ENCODE results near the gene CDH5.

Gene CDH5

DNA sequence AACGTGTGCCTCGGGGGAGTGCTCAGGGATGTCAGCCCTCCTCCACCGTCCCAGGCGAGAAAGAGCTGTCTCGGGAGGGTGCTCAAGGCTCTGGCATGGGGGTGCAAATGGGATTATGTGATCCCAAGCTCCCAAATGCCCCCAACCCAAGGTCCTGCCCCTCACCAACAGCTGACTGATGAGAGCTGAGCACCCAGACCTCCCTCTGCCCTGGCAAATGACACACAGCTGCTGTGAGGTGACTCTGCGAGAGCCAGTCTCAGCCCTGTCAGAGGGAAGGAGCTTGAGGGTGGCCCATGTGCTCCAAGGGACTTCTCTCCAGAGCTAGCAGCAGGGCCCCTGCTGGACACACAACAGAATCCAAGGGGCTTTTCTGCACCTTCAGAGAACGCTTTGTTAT, 7.7 kb downstream of the CDH5 start:
- TF ChIP-seq, protein P1, sequence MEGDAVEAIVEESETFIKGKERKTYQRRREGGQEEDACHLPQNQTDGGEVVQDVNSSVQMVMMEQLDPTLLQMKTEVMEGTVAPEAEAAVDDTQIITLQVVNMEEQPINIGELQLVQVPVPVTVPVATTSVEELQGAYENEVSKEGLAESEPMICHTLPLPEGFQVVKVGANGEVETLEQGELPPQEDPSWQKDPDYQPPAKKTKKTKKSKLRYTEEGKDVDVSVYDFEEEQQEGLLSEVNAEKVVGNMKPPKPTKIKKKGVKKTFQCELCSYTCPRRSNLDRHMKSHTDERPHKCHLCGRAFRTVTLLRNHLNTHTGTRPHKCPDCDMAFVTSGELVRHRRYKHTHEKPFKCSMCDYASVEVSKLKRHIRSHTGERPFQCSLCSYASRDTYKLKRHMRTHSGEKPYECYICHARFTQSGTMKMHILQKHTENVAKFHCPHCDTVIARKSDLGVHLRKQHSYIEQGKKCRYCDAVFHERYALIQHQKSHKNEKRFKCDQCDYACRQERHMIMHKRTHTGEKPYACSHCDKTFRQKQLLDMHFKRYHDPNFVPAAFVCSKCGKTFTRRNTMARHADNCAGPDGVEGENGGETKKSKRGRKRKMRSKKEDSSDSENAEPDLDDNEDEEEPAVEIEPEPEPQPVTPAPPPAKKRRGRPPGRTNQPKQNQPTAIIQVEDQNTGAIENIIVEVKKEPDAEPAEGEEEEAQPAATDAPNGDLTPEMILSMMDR (IDR thresholded peaks at IDR 0.05; ENCODE audit: extremely low read depth, insufficient read depth, missing control alignments), result no peak
- no peak for DNase-seq (ENCODE audit: low spot score)
- in situ Hi-C loops (cut with MboI; ENCODE audit: low pct_unique_long_range_greater_than_20kb, low sequenced_read_pairs, unreplicated experiment), result no loop called here

DNA sequence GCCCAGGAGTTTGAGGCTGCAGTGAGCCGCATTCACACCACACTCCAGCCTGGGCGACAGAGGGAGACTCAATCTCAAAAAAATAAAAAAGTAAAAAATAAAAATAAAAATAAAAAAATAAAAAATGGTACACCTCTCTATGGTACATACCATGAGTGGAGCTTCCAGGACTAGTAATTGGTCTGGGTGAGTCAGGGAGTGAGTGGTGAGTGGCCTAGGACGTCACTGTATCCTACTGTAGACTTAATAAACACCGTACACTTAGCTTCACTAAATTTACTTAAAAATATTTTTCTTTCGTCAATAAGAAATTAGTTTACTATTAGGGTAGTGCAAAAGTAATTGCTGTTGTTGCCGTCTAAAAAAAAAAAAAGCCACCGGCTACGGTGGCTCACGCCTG, 9.0 kb downstream of the CDH5 start:
- in situ Hi-C loops (cut with MboI; ENCODE audit: low pct_unique_long_range_greater_than_20kb, low sequenced_read_pairs, unreplicated experiment), result no loop called here

DNA sequence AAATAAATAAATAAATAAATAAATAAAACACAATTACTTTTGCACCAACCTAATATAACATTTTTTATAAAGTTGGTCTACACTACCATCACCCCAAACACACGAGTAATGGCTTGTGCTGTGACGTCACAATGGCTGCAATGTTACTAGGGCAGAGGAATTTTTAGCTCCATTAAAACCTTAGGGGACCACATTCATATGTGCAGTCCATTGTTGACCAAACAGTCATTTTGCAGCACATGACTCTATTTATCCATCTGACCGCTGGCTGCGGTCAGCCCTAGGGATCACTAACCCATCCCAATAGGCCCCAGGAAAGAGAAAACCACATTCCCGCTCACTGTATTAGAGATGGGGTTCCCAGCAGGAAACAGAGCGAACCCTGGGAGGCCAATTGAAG, 9.6 kb downstream of the CDH5 start:
- TF ChIP-seq, protein P1 (IDR thresholded peaks at IDR 0.05; ENCODE audit: extremely low read depth, insufficient read depth, missing control alignments), result no peak
- in situ Hi-C loops (cut with MboI; ENCODE audit: low pct_unique_long_range_greater_than_20kb, low sequenced_read_pairs, unreplicated experiment), result no loop called here
- DNase-seq (ENCODE audit: low spot score), result no peak

More for the DNA sequence above, 9.0 kb downstream of the CDH5 start:
- TF ChIP-seq, protein P1 (IDR thresholded peaks at IDR 0.05; ENCODE audit: extremely low read depth, insufficient read depth, missing control alignments), result no peak
- DNase-seq (ENCODE audit: low spot score), result no peak

DNA sequence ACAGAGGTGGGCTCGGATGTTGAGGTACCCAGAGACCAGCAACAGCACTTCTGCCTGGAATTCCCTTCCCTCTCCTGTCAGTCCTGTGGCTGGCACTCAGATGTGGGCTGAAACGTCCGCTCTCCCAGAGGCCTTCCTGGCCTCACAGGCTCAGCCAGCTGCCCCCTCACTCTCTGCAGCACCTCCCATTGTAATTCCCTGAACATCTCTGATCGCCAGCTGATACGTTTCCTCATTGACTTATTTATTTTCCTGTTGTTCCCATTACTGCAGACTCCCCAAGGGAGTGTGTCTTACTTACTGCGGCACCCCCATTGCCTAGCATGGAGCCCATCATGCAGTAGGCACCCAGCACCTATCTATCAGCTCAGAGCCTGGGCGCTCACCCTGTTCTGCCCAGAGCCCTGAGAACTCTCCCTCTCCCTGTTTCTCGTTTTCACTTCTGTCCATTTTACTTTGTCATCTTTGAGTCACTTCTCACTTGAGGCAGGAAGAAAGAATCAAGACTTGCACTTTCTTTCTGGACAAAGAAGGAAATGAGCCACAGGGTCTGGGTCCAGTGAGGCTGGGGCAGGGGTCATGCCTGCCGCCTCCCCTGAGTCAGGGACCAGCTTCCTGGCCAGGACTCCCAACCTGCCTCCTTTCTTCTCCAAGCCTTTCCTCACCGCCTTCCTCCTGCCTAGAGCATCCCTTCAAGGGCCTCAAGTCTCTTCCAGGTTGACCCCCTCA, 10.2 kb downstream of the CDH5 start:
- in situ Hi-C loops (cut with MboI; ENCODE audit: low pct_unique_long_range_greater_than_20kb, low sequenced_read_pairs, unreplicated experiment), result no loop called here
- TF ChIP-seq, protein P1 (IDR thresholded peaks at IDR 0.05; ENCODE audit: extremely low read depth, insufficient read depth, missing control alignments), result no peak
- no peak for DNase-seq (ENCODE audit: low spot score)

DNA sequence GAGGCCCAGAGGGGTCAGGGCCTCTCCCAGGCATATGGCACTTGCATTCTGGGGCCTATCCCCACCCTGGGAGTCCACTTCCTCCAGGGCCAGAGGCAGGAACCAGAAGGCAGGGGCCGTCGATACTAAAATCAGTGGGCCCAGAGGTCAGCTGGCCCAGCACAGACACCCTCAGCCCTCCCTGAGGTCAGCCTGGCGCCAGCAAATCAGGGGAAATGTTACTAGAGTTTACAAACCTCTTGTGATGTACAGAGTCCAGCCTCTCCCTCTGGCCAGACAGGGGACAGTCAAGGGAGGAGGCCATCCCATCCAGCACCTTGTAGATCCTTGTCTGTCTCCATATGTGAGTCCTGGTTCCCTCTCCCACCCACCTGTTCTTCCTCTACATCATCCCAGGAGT, 10.8 kb downstream of the CDH5 start:
- no peak for DNase-seq (ENCODE audit: low spot score)
- in situ Hi-C loops (cut with MboI; ENCODE audit: low pct_unique_long_range_greater_than_20kb, low sequenced_read_pairs, unreplicated experiment), result no loop called here
- TF ChIP-seq, protein P1 (IDR thresholded peaks at IDR 0.05; ENCODE audit: extremely low read depth, insufficient read depth, missing control alignments), result no peak

DNA sequence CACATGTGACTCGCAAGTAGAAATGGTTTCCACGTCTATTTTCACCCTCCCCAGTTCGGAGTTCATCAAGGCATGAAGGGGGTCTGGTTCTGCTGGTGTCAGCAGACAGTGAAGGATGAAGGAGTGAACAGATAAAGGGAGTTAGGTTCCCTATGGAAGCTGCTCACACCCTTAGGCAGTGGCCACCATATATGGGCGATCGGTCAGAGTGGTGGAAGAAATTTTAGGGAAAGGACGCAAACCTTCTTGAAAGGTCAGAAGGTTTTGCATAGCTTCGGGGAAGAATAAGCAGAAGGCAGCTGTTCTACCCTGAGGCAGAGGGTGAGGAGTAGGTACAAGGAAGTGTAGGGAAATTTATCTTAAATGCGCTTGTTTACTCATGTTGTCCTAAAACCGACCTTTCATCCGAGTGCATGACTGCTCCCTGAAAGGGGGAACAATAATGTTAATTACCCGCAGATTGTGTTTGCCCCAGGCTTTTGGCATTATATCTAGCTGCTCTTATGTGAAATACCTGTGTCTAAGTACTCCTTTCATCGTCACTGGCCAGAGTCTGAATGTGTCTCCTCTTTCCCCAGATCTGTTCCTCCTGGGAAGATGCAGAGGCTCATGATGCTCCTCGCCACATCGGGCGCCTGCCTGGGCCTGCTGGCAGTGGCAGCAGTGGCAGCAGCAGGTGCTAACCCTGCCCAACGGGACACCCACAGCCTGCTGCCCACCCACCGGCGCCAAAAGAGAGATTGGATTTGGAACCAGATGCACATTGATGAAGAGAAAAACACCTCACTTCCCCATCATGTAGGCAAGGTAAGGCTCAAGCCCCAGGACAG, 12.5 kb downstream of the CDH5 start:
- TF ChIP-seq, protein P1 (IDR thresholded peaks at IDR 0.05; ENCODE audit: extremely low read depth, insufficient read depth, missing control alignments), result no peak
- in situ Hi-C loops (cut with MboI; ENCODE audit: low pct_unique_long_range_greater_than_20kb, low sequenced_read_pairs, unreplicated experiment), result no loop called here
- no peak for DNase-seq (ENCODE audit: low spot score)
